GM21737 (cell line): ENCODE results near the gene APLF.
"Not testable (repeated sequence)": the region's sequence is repeated elsewhere in the genome, so short reads cannot be mapped to it uniquely, and the experiment has no call there.

Experiments used
- ATAC-seq: cut with Tn5 transposase; IDR thresholded peaks from one replicate; pipeline ENCODE4 v1.9.1; 2021; ENCODE audit warnings: mild to moderate bottlenecking, moderate library complexity; ENCODE audit not compliant: unreplicated experiment

Gene APLF

DNA sequence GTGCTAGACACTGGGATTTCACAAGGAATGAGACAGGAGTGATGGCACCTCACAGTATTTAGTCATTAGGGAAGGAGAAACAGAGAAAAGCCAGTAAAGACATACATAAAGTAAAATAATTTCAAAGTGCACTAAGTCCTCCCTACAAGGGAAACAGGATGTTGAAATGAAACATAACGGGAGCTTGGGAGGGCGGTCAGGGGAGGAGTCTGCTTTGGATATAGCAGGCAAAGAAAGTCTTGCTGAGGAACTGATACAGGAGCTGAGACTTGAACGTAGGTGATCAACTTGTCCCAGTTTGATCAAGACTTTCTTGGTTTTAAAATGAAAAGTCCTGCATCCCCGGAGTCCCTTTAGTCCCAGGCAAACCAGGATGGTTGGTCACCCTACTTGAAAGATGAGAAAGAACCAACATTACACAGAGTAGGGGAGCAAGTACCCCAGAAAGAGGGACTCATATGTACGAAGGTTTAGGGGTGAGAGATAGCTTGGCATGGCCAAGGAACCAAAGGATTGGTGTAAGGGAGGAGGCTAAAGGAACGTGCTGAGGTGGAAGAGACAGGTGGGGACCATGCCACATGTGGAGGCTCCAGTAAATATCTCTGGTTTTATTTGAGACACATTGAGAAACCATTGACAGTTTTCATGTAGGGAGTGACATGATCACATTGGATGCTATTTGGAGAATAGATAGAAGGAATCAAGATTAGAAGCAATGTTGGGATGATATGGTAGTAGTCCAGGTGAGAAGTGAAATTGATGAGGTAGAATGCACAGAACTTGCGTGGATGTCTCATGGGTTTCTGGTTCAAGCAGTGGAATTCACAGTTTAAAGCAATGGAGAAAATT is 28.7 kb upstream of the APLF start:
- no peak for ATAC-seq

DNA sequence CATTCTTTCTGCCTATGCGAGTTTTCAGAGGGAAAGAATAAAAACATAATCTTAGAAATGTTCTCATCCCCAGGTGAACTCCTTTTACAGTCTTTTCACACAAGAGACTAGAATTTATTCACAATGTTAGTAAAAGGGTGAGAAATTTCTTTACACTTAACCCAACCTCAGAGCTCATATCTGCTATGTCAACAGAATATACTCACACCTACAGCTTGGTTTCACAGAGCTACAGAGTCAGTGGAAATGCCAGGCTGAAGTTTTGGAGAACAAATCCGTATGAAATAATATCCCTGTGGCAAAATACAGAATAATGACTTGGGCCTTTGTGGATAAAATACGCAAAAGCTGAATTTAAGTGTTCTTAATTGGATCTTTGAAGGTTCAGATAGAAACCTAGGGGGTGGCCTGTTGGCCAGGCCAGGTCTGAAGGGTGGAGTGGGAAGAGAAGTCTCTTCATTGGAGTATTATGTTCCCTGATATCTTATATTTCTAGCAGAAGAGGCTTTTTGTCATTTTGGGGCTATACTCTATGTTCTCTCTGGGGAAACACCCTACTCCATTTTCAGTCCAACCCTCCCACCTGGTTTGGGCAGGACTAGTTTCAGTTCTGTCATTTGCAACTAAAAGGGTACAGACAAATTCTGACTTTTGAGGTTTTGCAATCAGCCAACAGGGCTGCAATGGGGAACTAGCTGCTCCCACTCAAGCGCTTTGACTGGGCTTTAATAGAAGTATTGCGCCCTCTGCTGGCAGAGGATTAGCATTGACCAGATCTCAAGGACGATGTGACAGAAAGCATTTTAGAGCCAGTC is 26.0 kb upstream of the APLF start:
- ATAC-seq = peak; percentile 97

DNA sequence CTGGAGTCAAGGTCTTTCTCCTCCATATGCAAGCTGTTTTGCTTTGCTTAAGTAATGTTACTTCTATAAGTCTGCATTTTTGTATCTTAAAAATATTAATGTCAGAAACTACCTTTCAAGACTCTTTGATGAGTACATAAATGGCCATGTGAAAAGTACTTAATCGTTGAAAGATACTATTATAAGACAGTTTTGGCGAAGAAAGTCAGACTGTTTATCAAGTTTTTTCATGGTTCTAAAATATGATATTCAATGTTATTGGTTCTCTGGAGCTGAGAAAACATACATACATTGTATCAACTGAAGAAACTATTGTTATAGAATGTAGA is 25.4 kb upstream of the APLF start:
- ATAC-seq = no peak

DNA sequence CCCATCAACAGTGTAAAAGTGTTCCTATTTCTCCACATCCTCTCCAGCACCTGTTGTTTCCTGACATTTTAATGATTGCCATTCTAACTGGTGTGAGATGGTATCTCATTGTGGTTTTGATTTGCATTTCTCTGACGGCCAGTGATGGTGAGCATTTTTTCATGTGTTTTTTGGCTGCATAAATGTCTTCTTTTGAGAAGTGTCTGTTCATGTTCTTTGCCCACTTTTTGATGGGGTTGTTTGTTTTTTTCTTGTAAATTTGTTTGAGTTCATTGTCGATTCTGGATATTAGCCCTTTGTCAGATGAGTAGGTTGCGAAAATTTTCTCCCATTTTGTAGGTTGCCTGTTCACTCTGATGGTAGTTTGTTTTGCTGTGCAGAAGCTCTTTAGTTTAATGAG is 21.0 kb upstream of the APLF start:
- ATAC-seq = not testable (repeated sequence)

DNA sequence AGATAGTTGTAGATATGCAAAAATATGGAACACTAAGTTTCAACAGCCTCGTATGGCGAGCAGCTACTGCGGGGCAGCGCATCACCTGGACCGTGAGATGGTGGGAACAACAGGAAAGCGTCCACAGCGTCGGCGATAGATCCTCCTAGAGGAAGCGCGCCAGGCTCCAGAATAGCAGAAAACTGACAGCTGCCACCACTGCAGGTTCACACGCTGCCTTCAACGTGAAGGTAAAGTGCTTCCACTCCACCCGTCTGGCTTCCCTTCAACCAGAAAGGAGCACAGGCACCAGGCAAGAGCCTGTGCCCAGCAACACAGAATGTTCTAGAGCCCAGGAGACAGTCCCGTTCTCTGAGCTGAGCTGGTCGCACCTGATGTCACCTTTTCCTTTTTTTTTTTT is 20.3 kb upstream of the APLF start:
- no peak for ATAC-seq

DNA sequence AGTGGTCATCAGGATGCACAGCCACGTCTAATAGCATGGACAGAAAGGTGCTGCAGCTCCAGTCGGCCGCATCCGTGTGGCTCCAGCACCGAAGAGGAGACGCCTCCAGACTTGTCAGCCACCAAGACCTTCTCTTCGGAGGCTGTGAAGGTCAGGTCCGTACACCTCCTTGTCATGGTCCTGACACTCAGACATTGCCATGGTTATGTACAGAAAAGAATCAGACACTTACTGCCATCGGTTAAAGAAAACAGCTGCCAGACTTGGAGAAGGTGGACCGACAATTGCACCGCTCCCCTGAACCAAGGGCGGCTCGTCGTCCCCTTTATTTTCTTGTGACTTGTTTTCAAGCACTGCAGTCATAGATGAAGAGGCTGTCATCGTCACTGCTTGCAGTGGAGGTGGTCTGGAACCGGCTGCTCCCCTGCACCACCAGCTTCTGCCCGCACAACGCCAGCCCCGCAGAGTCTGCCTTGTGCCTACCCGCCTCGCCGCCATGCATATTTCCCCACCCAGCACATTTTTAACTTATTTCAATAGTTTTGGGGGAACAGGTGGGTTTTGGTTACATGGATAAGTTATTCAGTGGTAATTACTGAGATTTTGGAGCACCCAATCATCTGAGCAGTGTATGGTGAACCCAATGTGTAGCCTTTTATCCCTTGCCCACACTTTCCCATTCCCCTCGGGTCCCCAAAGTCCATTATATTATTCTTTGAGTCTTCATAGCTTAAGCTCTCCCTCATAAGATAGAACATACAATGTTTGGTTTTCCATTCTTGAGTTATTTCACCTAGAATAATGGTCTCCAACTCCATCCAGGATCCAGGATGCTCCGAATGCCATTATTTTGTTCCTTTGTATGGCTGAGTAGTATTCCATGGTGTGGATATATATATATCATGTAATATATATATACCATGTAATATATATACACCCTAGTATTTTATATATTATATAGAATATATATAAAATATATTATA is 18.4 kb upstream of the APLF start:
- no peak for ATAC-seq

DNA sequence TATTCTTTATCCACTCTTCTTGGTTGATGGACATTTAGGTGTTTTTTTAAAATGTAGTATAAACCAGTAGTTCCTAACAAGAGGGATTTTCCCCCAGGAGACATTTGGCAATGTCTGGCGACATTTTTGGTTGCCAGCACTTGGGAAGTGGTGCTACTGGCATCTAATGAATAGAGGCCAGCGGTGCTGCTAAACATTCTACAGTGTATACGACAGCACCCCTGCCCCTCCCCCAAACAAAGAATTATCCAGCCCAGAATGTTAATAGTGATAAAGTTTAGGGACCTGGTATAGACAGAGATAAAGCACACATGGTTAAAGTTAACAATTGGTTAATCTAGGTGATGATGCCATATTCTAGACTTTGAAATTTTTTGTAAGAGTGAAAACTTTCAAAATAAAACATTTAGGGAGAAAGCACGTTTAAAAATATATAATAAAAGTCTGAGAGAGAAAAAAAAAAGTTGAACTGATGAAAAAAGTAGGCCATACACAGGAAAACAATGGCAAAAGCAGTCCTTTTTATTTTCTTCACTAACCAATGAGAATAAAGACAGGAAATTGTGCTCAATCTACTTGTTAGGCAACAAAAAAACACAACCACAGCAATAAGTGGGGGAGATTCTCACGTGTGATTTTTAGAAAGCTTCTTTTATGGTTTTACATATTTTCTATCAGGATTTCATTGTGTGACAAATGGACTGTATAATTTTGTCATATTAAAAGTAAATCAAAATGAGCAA is 15.1 kb upstream of the APLF start:
- no peak for ATAC-seq

DNA sequence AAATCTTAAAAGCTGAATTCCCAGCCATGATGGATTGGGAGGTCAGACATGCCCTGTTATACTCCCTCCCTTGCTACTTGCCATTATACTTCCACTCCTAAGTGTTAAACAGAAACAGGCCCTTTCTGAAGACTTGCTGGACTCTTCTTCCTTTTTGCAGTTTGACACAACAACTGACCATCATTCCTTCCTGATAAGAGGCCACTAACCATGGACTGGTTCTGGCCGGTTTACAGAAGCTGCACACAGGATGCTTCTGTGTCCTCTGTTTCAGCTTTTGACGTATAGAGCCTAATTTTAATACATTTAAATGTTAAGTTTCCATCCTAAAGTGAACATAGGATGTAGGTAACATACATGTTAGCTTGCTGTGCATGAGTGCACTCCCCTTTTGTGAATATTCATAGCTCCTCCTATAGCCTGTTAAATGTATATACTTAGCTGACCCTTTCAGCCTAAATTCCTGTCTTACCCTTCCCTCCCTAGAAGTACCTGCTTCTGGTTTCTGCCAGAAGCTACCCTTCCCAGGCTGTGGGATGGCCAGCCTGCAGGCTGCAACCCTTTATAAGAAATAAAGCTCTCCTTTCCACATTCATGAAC is 13.5 kb upstream of the APLF start:
- no peak for ATAC-seq

DNA sequence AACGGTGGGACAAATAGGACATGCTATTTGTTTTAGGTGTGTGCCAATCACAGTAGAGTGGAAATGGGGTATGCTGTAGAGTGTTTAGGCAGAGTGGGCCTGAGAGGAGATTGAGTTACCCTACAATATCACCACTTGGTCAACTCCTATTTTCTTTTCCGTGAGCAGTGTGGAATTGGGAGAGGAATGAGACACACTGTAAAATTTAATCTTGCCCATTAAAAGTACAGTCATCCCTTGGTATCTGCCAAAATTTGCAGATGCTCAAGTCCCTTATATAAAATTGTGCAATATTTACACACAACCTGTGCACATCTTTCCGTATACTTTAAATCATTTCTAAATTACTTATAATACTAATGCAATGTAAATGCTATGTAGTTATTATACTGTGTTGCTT is 12.7 kb upstream of the APLF start:
- ATAC-seq = no peak

DNA sequence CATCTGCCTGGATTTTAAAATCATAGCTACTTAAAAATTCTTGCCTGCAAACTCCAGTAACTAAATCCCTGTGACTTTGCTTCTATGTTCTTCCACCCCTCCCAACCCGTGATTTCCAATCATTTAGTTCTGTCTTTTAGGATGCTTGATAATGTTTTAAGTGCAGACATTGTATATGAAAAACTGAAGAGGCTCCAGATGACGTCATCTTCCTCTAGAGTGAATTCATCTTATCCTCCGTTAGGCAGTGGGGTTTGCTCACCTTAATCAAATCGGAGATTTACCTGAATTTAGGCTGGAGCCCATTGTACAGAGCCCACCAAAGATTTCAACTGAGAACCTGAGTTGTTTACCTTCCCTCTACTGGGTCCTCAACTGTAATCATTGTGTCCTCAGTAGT is 11.2 kb upstream of the APLF start:
- ATAC-seq = no peak

DNA sequence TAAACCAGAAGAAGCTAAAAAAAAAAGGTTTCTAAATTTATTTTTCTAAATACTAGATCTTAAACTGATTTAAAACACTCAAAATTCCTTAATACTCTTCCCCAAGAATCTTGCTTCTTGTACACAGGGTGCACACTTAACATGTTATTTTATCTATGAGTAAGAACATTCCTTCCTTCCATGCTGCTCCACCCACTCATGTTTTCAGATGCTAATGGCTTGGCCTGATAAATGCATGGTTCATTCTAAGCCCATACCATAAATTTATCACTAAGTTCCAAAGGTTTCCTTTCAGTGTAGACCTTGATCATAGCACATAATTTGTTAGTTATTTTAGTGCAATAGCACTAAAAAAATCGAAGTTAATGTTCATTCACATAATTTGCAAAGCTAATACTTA is 8.4 kb upstream of the APLF start:
- no peak for ATAC-seq

DNA sequence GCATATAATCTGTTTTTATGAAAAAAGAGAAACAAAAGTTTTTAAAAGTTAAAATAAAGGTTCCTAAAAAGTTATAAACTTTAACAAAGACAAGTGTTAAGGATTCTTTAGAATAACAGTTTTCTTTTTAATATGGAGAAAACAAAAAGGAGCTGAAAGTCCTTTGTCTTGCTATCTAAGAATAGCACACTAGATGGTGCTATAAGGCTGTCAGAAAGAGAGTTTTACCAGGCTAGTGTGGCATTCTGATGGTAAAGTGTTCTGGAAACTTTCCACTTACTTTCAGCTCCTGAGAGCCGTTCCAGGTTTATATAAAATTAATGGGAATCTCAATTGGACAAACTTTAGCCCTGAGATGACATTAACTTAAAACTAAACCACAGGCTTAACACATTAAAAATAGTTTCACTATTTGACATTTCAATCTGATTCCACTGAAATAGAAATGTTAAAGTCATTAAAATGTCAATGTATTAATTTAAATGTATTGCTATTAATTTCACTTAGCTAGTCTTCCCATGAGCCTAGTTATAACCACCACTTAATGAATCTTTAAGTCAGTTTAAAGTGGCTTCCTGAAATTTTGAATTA is 4.0 kb upstream of the APLF start:
- ATAC-seq = no peak

DNA sequence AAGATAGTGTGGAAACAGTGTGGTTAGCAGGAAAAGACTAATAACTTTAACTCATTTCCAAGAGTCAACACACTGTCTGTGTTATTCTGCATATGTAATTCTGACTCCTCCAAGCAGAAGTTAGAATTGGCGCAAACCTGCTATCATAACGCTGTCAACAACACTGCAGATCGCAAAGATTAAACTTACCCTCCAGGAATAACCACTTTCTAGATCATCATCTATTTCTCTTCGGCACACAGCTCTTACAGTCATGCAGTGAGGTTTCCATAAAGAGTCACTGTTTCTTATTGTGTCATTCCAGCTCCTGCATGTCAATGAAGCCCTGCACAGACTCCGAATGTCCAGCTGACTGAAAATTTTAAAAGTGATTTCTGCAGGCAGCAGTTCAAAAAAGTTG is 2.7 kb upstream of the APLF start:
- ATAC-seq = no peak

DNA sequence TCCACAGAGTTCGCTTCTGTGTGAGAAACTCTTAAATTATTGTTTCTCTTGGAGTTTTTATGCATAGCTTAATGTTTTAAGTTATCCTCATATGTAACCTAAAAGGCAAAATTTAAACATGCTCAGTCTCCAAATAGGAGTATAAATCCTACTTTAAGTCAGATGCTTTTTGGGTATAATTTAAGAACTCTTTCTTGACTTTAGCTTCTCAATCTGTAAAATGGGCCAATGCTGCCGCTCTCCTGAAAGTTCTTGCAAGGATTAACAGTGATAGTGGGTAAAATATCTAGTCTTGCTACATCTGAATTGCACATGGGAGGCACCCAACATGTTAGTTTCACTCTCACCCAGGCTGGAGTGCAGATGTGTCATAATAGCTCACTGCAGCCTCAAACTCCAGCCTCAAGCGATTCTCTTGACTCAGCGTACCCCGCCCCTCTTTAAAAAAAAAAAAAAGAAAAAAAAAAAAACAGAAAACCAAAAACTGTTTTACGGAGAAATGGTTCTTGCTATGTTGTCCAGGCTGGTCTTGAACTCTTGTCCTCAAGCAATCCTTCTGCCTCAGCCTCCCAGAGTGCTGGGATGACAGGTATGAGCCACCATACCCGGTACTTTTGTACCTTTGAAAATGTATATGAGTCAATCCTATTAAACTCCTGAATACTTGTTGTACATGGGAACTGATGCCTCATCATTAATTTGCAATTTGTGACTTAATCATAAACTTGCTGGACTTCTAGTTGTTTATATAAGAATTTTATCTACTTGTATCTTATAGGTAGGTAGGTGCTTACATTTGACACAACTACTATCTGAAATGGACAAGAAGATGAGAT is 2.1 kb upstream of the APLF start:
- no peak for ATAC-seq

DNA sequence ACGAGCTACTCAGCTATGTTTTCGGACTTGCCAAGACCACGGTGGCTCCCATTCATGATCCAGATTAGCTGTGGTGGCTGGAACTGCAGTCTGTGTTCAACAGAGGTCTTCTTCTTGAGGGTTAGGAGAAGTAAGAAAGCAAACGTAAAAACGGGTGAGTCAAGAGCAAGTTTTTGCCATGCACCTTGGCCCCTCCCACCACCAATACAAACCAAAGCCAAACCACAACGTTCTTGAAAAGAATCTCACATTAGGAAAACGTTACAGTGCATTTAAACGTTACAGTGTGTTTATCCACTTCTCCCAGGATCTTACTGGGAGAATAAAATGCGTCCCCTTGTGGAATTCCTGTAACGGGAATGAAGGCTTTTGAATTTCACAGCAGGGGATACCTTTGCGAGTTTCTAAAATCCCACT is 1.0 kb upstream of the APLF start:
- ATAC-seq = no peak

DNA sequence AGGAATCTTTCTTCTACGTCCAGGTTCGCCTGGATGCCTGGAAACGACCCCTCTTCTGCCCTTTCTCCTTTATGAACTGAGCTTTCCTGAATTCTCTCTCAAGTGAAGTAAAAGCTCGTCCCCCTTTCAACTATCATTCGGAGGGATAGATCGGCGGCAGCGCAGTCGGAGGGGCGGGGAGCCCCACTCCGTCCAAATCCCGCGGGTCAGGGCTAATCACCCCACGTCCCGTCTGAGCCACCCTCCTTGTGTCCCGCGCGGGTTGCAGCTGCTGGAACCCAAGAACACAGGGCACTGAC is 658 bp upstream of the APLF start:
- ATAC-seq = peak; percentile 27

DNA sequence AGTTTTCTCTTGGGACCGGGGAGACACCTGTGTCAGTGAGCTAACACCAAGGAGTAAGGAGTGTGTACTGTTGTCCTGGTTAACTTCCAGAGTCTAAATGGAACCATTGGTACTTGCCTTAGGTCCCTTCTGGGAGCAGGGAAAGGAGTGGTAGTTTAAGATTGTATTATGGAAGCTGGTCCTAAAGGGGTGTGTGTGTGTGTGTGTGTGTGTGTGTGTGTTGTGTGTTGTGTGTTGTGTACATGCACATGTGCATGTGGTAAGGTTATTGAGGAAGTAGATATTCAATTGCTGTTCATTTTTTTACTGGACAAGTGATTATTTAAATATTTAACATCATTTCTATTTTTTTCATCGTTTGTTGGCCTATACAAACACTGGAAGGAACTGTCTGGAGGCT is 1.4 kb downstream of the APLF start:
- ATAC-seq = no peak

DNA sequence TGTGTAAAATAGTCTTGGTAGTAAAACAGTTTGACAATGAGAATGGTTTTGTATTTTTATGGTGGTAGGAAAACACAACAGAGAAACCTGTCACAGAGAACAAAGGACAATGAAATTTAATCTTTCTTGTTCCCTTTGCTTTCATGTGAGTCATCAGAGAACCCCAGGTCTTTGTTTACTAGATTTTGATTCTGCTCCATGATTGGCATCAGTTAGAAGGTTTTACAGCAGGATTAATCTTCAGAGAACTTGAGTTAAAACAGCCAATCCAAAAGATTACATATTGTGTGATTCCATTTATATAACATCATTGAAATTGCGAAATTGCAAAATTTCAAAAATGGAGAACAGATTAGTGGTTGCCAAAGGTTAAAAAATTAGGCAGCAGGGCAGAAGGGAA is 2.5 kb downstream of the APLF start:
- no peak for ATAC-seq

DNA sequence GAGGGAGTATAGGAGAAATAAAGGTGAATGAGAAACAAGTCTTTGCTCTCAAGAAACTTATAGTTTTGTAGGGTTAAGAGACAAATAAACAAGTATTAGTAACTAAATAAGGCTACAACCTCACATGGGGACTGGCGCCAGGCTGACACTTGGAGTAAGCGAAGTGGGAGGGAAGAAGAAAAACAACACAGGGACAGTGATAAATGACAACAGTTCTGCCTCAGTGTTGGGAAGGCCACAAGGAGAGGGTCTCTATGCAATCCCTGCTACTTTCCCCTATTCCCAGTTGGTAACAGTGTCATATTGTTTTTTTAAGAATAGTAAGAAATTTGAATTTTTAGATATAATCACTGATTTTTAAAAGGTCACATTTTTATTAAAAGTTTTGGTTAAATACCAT is 4.0 kb downstream of the APLF start:
- no peak for ATAC-seq
